Neural cell (in vitro differentiated cells): ENCODE results near the gene MCM7. TPM values are rescaled to one million over a fixed set of nuclear protein-coding genes. Genes with fewer than 3 reads are reported as not detected.

Source experiments
- H2AFZ ChIP-seq: fragments of 200-600, 300-800 bp; sonication (generic), shearing (Covaris generic); 2 replicates; pipeline ENCODE4 v1.6.0; 2014; ENCODE audit warnings: low read depth, mild to moderate bottlenecking, antibody characterized with exemption, low read length, moderate library complexity
- H3F3A ChIP-seq: fragments of 200-600 bp; shearing (Covaris generic); 2 replicates; pipeline ENCODE4 v1.6.1; 2016; ENCODE audit warnings: mild to moderate bottlenecking, moderate library complexity, mixed read lengths, antibody characterized with exemption, low read length; ENCODE audit not compliant: insufficient read depth, poor library complexity, severe bottlenecking
- H3K27ac ChIP-seq: fragments of 200-600, 300-800 bp; sonication (generic), shearing (Covaris generic); 2 replicates; pipeline ENCODE4 v1.5.1; 2014; ENCODE audit warnings: mild to moderate bottlenecking, low read length, moderate library complexity
- H3K27me3 ChIP-seq: fragments of 300-800, 200-600 bp; sonication (generic), shearing (Covaris generic); 2 replicates; pipeline ENCODE4 v1.6.0; 2014; ENCODE audit warnings: mild to moderate bottlenecking, low read depth, low read length, moderate library complexity; ENCODE audit not compliant: insufficient read depth
- H3K36me3 ChIP-seq: fragments of 300-800, 200-600 bp; sonication (generic), shearing (Covaris generic); 2 replicates; pipeline ENCODE4 v1.5.1; 2014; ENCODE audit warnings: mild to moderate bottlenecking, antibody characterized with exemption, low read length, moderate library complexity; ENCODE audit not compliant: insufficient read depth
- H3K4me2 ChIP-seq: fragments of 300-800, 200-600 bp; sonication (generic), shearing (Covaris generic); 2 replicates; pipeline ENCODE4 v1.6.0; 2014; ENCODE audit warnings: mild to moderate bottlenecking, low read length
- H3K4me3 ChIP-seq: fragments of 300-800, 200-600 bp; sonication (generic), shearing (Covaris generic); 2 replicates; pipeline ENCODE4 v1.5.1; 2014; ENCODE audit warnings: mild to moderate bottlenecking, low read length, moderate library complexity
- H3K79me2 ChIP-seq: fragments of 200-600 bp; shearing (Covaris generic); replicated peaks from 2 replicates; pipeline ENCODE4 v1.6.0; 2014; ENCODE audit warnings: mild to moderate bottlenecking, low read length, moderate library complexity; ENCODE audit not compliant: insufficient read depth
- H3K9ac ChIP-seq: fragments of 300-800, 200-600 bp; sonication (generic), shearing (Covaris generic); 2 replicates; pipeline ENCODE4 v1.6.1; 2016; ENCODE audit warnings: mild to moderate bottlenecking, low read length, mixed read lengths
- H3K9me2 ChIP-seq: fragments of 200-600 bp; shearing (Covaris generic); 2 replicates; pipeline ENCODE4 v1.6.1; 2016; ENCODE audit warnings: mild to moderate bottlenecking, low read length, mixed read lengths; ENCODE audit not compliant: insufficient read depth
- H3K9me3 ChIP-seq: fragments of 200-600, 300-800 bp; sonication (generic), shearing (Covaris generic); 2 replicates; pipeline ENCODE4 v1.6.1; 2016; ENCODE audit warnings: mild to moderate bottlenecking, mixed run types, low read length, moderate library complexity, mixed read lengths
- H4K20me1 ChIP-seq: fragments of 200-600 bp; shearing (Covaris generic); 2 replicates; pipeline ENCODE4 v1.6.1; 2016; ENCODE audit warnings: mild to moderate bottlenecking, mixed run types; ENCODE audit not compliant: insufficient read depth
- CTCF ChIP-seq: fragments of 450-650 bp; IDR thresholded peaks from 2 replicates; pipeline ENCODE4 v1.5.1; 2014; ENCODE audit warnings: antibody characterized with exemption, mild to moderate bottlenecking, moderate library complexity; ENCODE audit not compliant: poor library complexity, severe bottlenecking
- EP300 ChIP-seq: fragments of 450-650 bp; conservative IDR thresholded peaks from 2 replicates; pipeline ENCODE4 v1.6.1; 2014; ENCODE audit warnings: antibody characterized with exemption, mild to moderate bottlenecking, moderate library complexity; ENCODE audit not compliant: poor library complexity, severe bottlenecking
- EZH2 ChIP-seq: fragments of 200-600, 300-800 bp; shearing (Covaris generic), sonication (generic); IDR thresholded peaks from 2 replicates; pipeline ENCODE4 v1.6.1; 2014; ENCODE audit warnings: antibody characterized with exemption, low read length, borderline replicate concordance, mild to moderate bottlenecking; ENCODE audit not compliant: insufficient read depth, poor library complexity, severe bottlenecking
- MXI1 ChIP-seq: fragments of 450-650 bp; conservative IDR thresholded peaks from 2 replicates; pipeline ENCODE4 v1.6.1; 2014; ENCODE audit warnings: antibody characterized with exemption, mild to moderate bottlenecking; ENCODE audit not compliant: poor library complexity, severe bottlenecking
- POLR2AphosphoS5 ChIP-seq: IDR thresholded peaks from 2 replicates; pipeline ENCODE4 v1.6.1; 2012
- RAD21 ChIP-seq: fragments of 450-650 bp; conservative IDR thresholded peaks from 2 replicates; pipeline ENCODE4 v1.6.1; 2014; ENCODE audit warnings: antibody characterized with exemption, mild to moderate bottlenecking, moderate library complexity
- REST ChIP-seq: IDR thresholded peaks from 2 replicates; pipeline ENCODE4 v1.6.1; 2012; ENCODE audit warnings: borderline replicate concordance
- SMC3 ChIP-seq: fragments of 450-650 bp; conservative IDR thresholded peaks from 2 replicates; pipeline ENCODE4 v1.6.1; 2014; ENCODE audit warnings: antibody characterized with exemption, mild to moderate bottlenecking, moderate library complexity; ENCODE audit not compliant: poor library complexity
- TAF1 ChIP-seq: IDR thresholded peaks from 2 replicates; pipeline ENCODE4 v1.6.1; 2012; ENCODE audit warnings: low read depth
- polyA plus RNA-seq: library from polyadenylated mRNA; depleted of rRNA; stranded (reverse); fragments of >200 nt; gene quantifications from 2 replicates; pipeline ENCODE4 v1.2.3, GENCODE V29; 2014

The MCM7 gene
- polyA plus RNA-seq, 1 donor from 2014 or later, result 146 TPM

- H3K27me3 ChIP-seq, result no peaks in the 10 kb centered on the region
- H3K9me2 ChIP-seq, result no peaks in the 10 kb centered on the region
- H3K36me3 ChIP-seq, result peaks cover 36% of the 10 kb centered on the region
- TF ChIP-seq MXI1 (no peak), RAD21 (no peak), CTCF (no peak), TAF1 (no peak), EZH2 (no peak), SMC3 (no peak), POLR2AphosphoS5 (no peak), REST (no peak), EP300 (no peak)
- no peaks in the 10 kb centered on the region for H4K20me1 ChIP-seq
- H2AFZ ChIP-seq, result no peak overlapping the region
- no peaks in the 10 kb centered on the region for H3F3A ChIP-seq
- H3K9ac ChIP-seq, result no peak overlapping the region
- no peak overlapping the region for H3K4me2 ChIP-seq
- H3K4me3 ChIP-seq, result no peak overlapping the region
- peaks cover 38% of the 10 kb centered on the region for H3K79me2 ChIP-seq
- H3K27ac ChIP-seq, result no peak overlapping the region
- peaks cover 11% of the 10 kb centered on the region for H3K9me3 ChIP-seq
These were observed 25.8 kb downstream of the MCM7 start for GRCh38 chr7:100075418-100075817.

GRCh38 chr7:100074841-100075240 lies 26.4 kb downstream of the MCM7 start:
- H2AFZ ChIP-seq, result no peak overlapping the region
- no peaks in the 10 kb centered on the region for H3K9me2 ChIP-seq
- peaks cover 12% of the 10 kb centered on the region for H3K9me3 ChIP-seq
- H4K20me1 ChIP-seq, result no peaks in the 10 kb centered on the region
- TF ChIP-seq SMC3 (no peak), EZH2 (no peak), REST (no peak), RAD21 (no peak), MXI1 (no peak), POLR2AphosphoS5 (no peak), CTCF (no peak), EP300 (no peak), TAF1 (no peak)
- no peak overlapping the region for H3K27ac ChIP-seq
- H3K79me2 ChIP-seq, result peaks cover 34% of the 10 kb centered on the region
- peaks cover 42% of the 10 kb centered on the region for H3K36me3 ChIP-seq
- no peak overlapping the region for H3K9ac ChIP-seq
- no peak overlapping the region for H3K4me2 ChIP-seq
- H3K27me3 ChIP-seq, result no peaks in the 10 kb centered on the region
- no peaks in the 10 kb centered on the region for H3F3A ChIP-seq
- H3K4me3 ChIP-seq, result no peak overlapping the region
